Gastroesophageal sphincter (tissue), 4 donors: ENCODE measurements around the gene TRAPPC5. TPM values are rescaled to one million over a fixed set of nuclear protein-coding genes. Genes with fewer than 3 reads are reported as not detected.

ENCODE experiments used
- ATAC-seq: fragments of 150-250 bp; one replicate; pipeline ENCODE4 v1.9.1; 2016; ENCODE audit warnings: mild to moderate bottlenecking, moderate library complexity
- H3K27ac ChIP-seq, 4 donors: fragments of 200-600 bp; sonication (generic) in 3 of 4; 1 replicate in 3 of 4; 2 replicates in 1 of 4; pipeline ENCODE4 v1.5.1; 2016 to 2019
- H3K27me3 ChIP-seq: fragments of 200-600 bp; sonication (generic); one replicate; pipeline ENCODE4 v1.5.1; 2019
- H3K36me3 ChIP-seq, 2 donors: fragments of 200-600 bp; sonication (generic); one replicate each; pipeline ENCODE4 v1.5.1; 2019; ENCODE audit warnings: control low read depth in 1 of 2
- H3K4me1 ChIP-seq, 3 donors: fragments of 200-600 bp; sonication (generic); 1 replicate in 2 of 3; 2 replicates in 1 of 3; pipeline ENCODE4 v1.5.1; 2016 to 2019; ENCODE audit warnings: control low read depth in 2 of 3
- H3K4me3 ChIP-seq, 2 donors: fragments of 200-600 bp; sonication (generic); one replicate each; pipeline ENCODE4 v1.5.1; 2019; ENCODE audit warnings: mild to moderate bottlenecking in 1 of 2, moderate library complexity in 1 of 2
- H3K9me3 ChIP-seq, 3 donors: fragments of 200-600 bp; sonication (generic); one replicate each; pipeline ENCODE4 v1.5.1; 2017 to 2019; ENCODE audit warnings: control low read depth in 2 of 3
- EP300 ChIP-seq: sonication (generic); formaldehyde crosslinking; IDR thresholded peaks from one replicate; pipeline ENCODE4 v1.6.1; 2017; ENCODE audit warnings: antibody characterized with exemption, mild to moderate bottlenecking
- POLR2A ChIP-seq, 2 donors: fragments of 450-650 bp; IDR thresholded peaks; one replicate each; pipeline ENCODE4 v1.6.1; 2017; ENCODE audit warnings: antibody characterized with exemption in 2 of 2, mild to moderate bottlenecking in 2 of 2, moderate library complexity in 1 of 2
- POLR2AphosphoS5 ChIP-seq: sonication (generic); formaldehyde crosslinking; IDR thresholded peaks from one replicate; pipeline ENCODE4 v1.6.1; 2017; ENCODE audit warnings: antibody characterized with exemption
- WGBS, 2 donors: methylation state at CpG; one replicate each; pipeline ENCODE4 v1.1.5; 2018; ENCODE audit warnings: low coverage in 1 of 2; 5-methylcytosine and 5-hydroxymethylcytosine counted together
- total RNA-seq, 4 donors: library from RNA; depleted of rRNA; stranded (reverse); fragments of >200 nt; gene quantifications; one replicate each; pipeline ENCODE4 v1.1.0, GENCODE V29; 2016
- TF ChIP-seq, protein P1 (sequence below), 4 experiments: fragments of 200-600 bp in 2 of 4; fragments of 450-650 bp in 2 of 4; sonication (generic) in 1 of 4; IDR thresholded peaks; one replicate each; pipeline ENCODE4 v1.5.1; 2017 to 2019; ENCODE audit warnings: antibody characterized with exemption in 4 of 4, mild to moderate bottlenecking in 2 of 4, moderate library complexity in 2 of 4

The TRAPPC5 gene
- total RNA-seq, 4 donors from 2014 or later, result 56.0 to 69.0 (median 64.0) TPM

DNA sequence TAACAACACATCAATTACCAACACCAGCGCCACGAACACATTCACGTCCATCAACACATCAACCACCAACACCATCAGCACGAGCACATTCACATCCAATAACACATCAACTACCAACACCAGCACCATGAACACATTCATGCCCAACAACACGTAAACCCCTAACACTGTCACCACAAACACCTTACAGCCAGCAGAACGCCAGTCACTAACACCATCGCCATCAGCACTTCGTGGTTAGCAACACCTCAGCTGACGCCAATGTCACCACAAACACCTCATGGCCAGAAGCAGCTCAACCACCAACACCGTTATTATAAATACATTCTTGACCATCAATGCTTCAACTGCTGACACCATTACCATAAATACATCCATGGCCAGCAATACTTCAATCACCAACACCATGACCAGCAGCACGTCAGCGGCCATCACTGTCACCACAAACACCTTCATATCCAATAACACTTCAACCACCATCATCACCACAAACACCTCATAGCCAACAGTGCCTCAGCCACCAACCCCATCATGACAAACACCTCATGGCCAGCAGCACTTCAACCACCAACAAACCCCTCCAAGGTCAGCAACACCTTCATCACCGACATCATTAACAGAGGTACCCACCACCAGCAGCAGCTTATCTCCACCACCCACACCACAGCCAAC, 11.9 kb downstream of the TRAPPC5 start:
- Histone ChIP-seq H3K27ac (no peak overlapping the region), H3K27me3 (peaks cover 74% of the 10 kb centered on the region), H3K4me1 (no peaks in the 10 kb centered on the region), H3K36me3 (no peaks in the 10 kb centered on the region), H3K4me3 (no peak overlapping the region), H3K9me3 (no peaks in the 10 kb centered on the region)
- WGBS, 2 donors, result 72 to 95% methylated on average over 11 to 13 of the region's 13 CpGs
- no peak for ATAC-seq
- no peak for TF ChIP-seq POLR2AphosphoS5
- no peak for TF ChIP-seq EP300
- TF ChIP-seq, protein P1, sequence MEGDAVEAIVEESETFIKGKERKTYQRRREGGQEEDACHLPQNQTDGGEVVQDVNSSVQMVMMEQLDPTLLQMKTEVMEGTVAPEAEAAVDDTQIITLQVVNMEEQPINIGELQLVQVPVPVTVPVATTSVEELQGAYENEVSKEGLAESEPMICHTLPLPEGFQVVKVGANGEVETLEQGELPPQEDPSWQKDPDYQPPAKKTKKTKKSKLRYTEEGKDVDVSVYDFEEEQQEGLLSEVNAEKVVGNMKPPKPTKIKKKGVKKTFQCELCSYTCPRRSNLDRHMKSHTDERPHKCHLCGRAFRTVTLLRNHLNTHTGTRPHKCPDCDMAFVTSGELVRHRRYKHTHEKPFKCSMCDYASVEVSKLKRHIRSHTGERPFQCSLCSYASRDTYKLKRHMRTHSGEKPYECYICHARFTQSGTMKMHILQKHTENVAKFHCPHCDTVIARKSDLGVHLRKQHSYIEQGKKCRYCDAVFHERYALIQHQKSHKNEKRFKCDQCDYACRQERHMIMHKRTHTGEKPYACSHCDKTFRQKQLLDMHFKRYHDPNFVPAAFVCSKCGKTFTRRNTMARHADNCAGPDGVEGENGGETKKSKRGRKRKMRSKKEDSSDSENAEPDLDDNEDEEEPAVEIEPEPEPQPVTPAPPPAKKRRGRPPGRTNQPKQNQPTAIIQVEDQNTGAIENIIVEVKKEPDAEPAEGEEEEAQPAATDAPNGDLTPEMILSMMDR (IDR thresholded peaks at IDR 0.05), result no peak
- TF ChIP-seq POLR2A (IDR thresholded peaks at IDR 0.05), result no peak

DNA sequence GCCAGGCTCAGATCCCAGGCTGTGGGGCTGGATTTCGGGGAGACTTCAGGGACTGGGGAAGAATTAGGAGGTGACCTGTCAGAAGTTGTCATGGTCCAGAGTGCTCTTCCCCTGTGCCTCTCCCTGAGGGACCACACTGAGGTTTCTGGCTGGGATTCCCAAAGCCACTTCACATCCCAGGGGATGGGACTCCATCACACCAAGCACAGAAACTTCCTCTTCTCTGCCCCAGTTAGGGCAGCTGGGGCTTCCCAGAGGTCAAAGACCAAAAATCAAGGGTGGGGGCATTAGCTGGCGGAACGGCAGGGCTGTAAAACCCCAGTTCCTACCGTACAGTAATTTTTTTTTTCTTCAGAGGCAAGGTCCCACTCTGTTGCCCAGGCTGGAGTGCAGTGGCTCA, 13.9 kb downstream of the TRAPPC5 start:
- H3K27me3 ChIP-seq, result peaks cover 87% of the 10 kb centered on the region
- no peaks in the 10 kb centered on the region for H3K36me3 ChIP-seq
- H3K27ac ChIP-seq, result no peak overlapping the region
- TF ChIP-seq POLR2AphosphoS5 (no peak), EP300 (no peak), POLR2A (IDR thresholded peaks at IDR 0.05) (no peak)
- TF ChIP-seq, protein P1 (IDR thresholded peaks at IDR 0.05), result no peak
- no peak overlapping the region for H3K4me3 ChIP-seq
- ATAC-seq, result no peak
- H3K4me1 ChIP-seq, result no peaks in the 10 kb centered on the region
- WGBS, 2 donors, result 37 to 58% methylated on average over 3 of the region's 4 CpGs
- no peaks in the 10 kb centered on the region for H3K9me3 ChIP-seq

DNA sequence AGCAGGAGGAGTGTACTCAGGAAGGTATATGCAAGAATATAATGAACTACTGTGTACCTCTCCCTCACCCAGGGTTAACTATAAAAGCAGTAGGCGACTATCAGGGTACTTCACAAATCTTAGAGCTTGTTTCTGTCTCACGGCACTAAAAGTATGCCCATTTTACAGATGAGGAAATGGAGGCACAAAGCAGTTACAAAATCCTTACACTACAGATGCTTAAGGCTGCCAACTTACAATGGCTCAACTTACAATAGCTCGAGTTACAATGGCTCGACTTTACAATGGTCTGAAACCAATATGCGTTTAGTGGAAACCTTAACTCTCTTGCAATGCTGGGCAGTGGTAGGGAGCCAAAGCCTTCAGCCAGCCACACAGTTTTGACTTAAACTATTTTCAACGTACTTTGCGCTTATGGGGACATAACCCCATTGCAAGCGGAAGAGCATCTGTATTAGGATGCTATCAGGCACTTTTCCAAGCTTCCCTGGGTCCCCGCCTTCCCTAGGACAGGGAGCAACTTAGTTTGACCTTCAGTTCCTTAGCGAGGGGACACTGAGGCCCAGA, 17.2 kb downstream of the TRAPPC5 start:
- 75 to 81% methylated on average over 7 to 8 of the region's 10 CpGs for WGBS, 2 donors
- H3K27ac ChIP-seq, result no peak overlapping the region
- H3K36me3 ChIP-seq, result no peaks in the 10 kb centered on the region
- no peak overlapping the region for H3K4me3 ChIP-seq
- H3K4me1 ChIP-seq, result no peaks in the 10 kb centered on the region
- H3K27me3 ChIP-seq, result peaks cover 88% of the 10 kb centered on the region
- TF ChIP-seq POLR2AphosphoS5 (no peak), POLR2A (IDR thresholded peaks at IDR 0.05) (no peak), EP300 (no peak)
- TF ChIP-seq, protein P1 (IDR thresholded peaks at IDR 0.05), result no peak
- no peaks in the 10 kb centered on the region for H3K9me3 ChIP-seq
- ATAC-seq, result no peak

DNA sequence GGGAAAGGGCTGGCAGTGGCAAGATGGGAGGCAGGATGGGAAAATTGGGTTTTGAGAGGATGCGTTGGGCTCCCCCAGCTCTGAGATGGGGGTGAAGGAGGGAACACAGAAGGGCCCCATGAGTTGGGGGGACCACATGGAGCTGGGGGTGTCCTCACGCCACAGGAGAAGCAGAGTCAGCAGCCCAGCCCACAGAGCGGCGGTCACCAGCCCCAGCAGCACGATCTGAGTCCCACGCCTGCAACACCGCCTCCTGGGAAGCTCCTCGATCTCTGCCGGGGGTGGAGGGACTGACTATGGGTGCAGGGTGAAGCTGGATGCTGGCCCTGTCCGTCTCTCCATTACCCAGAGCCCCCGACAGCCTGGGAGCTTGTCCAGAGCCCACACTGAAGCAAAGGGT, 17.9 kb downstream of the TRAPPC5 start:
- 23% methylated on average over 4 of the region's 11 CpGs; no CpG with 5 or more reads in 1 of the 2 donors for WGBS, 2 donors
- peaks cover 86% of the 10 kb centered on the region for H3K27me3 ChIP-seq
- TF ChIP-seq, protein P1 (IDR thresholded peaks at IDR 0.05), result no peak
- TF ChIP-seq EP300, result no peak
- TF ChIP-seq POLR2A (IDR thresholded peaks at IDR 0.05), result no peak
- TF ChIP-seq POLR2AphosphoS5, result no peak
- no peaks in the 10 kb centered on the region for H3K4me1 ChIP-seq
- H3K9me3 ChIP-seq, result no peaks in the 10 kb centered on the region
- H3K27ac ChIP-seq, result no peak overlapping the region
- no peaks in the 10 kb centered on the region for H3K36me3 ChIP-seq
- no peak overlapping the region for H3K4me3 ChIP-seq
- no peak for ATAC-seq

DNA sequence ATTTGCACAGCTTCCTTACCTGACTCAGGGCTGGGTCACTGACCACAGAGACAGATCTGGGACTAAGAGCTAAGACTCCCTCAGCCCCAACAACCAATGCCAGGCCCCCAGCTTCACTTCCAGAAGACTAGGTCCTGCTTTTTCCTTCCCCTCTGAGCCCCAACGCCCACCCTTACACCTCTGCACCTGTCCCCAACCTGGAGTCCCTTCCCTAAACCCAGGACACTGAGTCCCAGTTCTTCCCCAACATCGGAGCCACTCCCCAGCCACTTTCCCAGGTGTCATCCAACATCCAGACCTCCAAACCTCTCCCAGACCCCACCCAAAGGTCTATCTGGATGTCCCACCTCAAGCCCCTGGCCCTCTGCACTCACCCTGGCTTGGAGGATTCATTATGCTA, 18.4 kb downstream of the TRAPPC5 start:
- Histone ChIP-seq H3K27me3 (peaks cover 87% of the 10 kb centered on the region), H3K9me3 (no peaks in the 10 kb centered on the region), H3K4me1 (no peaks in the 10 kb centered on the region), H3K36me3 (no peaks in the 10 kb centered on the region), H3K4me3 (no peak overlapping the region), H3K27ac (no peak overlapping the region)
- WGBS, 2 donors, result 33 to 80% methylated on average over 1 of the region's 2 CpGs
- no peak for ATAC-seq
- no peak for TF ChIP-seq EP300
- TF ChIP-seq POLR2AphosphoS5, result no peak
- TF ChIP-seq, protein P1 (IDR thresholded peaks at IDR 0.05), result no peak
- TF ChIP-seq POLR2A (IDR thresholded peaks at IDR 0.05), result no peak
